NCI-H2107 treated with DMSO at 0.1 percent for 48 hours (cell line): ENCODE results near the gene MALSU1.

Experiments
- DNase-seq: peaks from one replicate; lab custom pipeline; 2025; ENCODE audit not compliant: unreplicated experiment; lab: John Stamatoyannopoulos, UW

The MALSU1 gene

DNA sequence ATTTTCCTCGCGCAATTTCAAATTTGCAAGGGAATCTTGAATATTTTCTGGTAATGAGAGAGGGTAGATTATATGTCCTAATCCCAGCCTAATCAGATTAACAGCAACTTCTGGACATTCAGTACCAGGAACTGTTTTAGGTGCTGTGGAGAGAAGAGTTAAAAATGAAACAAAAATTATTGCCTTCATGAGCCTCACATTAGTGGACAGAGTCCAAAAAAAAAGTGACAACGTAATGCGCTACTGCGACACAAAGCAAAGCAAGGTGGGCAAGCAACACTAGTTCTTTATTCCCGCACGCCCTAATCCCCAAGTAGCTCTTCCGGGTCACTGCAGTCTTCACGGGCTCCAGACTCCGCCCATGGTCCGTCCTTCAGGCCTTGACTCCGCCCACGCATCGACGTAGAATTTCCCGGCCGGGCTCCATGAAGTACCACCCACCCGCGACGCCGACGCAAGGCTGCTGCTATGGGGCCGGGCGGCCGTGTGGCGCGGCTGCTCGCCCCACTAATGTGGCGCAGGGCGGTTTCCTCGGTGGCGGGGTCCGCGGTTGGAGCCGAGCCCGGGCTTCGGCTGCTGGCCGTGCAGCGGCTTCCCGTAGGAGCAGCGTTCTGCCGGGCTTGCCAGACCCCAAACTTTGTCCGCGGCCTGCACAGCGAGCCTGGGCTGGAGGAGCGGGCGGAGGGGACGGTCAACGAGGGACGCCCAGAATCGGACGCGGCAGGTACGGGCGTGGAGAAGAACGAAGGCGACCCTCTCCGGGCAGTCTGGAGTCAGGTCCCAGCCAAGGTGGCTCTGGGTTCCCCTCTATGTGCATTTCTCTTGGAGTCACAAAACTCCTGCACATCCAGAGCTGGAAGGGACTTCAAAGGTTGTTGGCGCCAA lies at the start of gene MALSU1:
TSS of gene MALSU1 (plus strand) at position 455 of the 885 bp plus-strand sequence. CDS start at position 469, 14 bp downstream.
- DNase-seq: peak; percentile 96

- DNase-seq: no peak
Measured at GRCh38 chr7:23249486-23249885, 49.7 kb upstream of the MALSU1 start.

GRCh38 chr7:23254051-23254681 lies 45.0 kb upstream of the MALSU1 start:
- no peak for DNase-seq

DNA sequence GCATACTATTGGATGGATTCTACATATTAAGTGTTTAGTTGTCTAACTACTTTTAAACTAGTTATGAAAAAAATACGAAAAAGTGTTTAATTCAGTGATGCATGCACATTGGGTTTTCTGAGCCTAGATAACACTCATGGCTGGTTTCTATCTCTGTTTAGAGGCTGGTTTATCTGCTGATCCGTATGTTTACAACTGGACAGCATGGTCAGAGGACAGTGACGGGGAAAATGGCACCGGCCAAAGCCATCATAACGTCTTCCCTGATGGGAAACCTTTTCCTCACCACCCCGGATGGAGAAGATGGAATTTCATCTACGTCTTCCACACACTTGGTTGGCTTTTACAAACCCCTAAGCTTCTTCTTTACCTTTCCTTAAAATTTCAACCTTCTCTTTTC lies 42.4 kb upstream of the MALSU1 start:
- DNase-seq: no peak

- no peak for DNase-seq
Measured at GRCh38 chr7:23260371-23260770, 38.8 kb upstream of the MALSU1 start.

DNA sequence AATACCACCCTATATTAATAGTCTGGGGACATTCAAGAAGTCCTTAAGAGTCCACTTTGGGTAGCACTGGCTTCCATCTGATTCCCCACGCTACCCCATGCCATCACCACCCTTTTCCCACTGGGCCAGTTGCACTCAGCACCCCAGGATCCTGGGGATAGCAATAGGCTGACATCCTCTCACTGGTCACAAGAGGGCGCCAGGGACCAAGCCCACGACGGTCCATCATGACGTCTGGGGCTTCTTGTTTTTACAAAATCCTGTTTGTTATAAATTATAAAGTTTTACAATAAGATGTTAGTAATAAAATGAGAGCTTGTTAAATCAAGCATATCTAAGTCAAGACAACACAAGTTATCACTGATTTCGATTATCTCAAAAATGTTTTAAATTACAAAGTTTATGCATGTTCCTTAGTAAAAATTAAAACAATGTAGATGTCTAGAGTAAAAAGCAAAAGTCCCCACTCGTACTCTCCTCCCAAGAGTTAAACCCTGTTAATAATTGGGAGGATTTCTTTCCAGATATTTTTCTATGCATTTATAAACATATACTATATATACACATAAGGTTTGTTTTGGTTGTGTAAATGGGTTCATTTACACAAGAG lies 37.2 kb upstream of the MALSU1 start:
- peak; percentile 23 for DNase-seq

- DNase-seq: no peak
Measured at GRCh38 chr7:23264916-23265458, 34.2 kb upstream of the MALSU1 start.

DNA sequence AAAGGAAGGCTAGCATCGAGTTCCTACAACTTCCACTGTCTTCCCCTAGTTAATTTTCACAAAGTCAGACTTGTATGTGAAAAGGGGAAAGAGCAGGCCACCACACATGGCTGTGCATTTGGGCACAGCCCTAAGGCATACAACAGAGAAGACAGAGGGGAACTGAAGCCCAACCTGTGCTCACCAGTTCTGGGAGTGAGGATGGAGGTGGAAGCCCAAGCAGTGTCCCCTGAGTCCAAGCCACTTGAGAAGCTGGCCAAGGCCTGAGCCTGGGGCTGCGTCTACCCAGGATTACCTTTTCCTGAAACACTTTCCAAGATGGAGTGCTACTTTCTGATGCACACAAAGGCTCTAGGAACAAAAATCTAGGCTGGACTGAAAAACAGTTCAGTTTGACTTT lies 32.2 kb upstream of the MALSU1 start:
- DNase-seq: no peak

- no peak for DNase-seq
Measured at GRCh38 chr7:23267357-23267756, 31.8 kb upstream of the MALSU1 start.

- no peak for DNase-seq
Measured at GRCh38 chr7:23268167-23268566, 31.0 kb upstream of the MALSU1 start.

- no peak for DNase-seq
Measured at GRCh38 chr7:23268746-23269145, 30.4 kb upstream of the MALSU1 start.

- no peak for DNase-seq
Measured at GRCh38 chr7:23272275-23272674, 26.9 kb upstream of the MALSU1 start.

GRCh38 chr7:23273141-23273599 lies 26.0 kb upstream of the MALSU1 start:
- peak; percentile 93 for DNase-seq

GRCh38 chr7:23275912-23276311 lies 23.2 kb upstream of the MALSU1 start:
- peak; percentile 73 for DNase-seq

GRCh38 chr7:23276376-23276775 lies 22.8 kb upstream of the MALSU1 start:
- DNase-seq: no peak

DNA sequence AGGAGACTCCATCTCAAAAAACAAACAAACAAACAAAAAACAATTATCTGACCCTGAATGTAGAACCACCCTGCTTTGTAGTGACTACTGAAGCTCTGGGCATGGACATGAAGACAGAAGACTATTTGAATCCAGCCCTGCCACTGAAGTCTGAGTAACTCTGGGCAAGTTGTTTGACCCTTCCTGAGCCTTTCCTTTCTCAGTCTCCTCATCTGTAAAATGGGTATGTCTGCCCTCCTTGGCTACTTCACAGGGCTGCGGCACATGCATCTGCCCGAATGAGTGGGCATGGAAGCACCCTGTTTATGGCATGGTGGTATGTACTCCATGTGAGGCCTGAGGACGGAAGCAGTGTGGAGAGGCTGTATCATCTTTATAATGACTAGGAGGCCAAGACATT lies 22.2 kb upstream of the MALSU1 start:
- no peak for DNase-seq

GRCh38 chr7:23277359-23277989 lies 21.7 kb upstream of the MALSU1 start:
- peak; percentile 48 for DNase-seq

GRCh38 chr7:23279819-23280525 lies 19.2 kb upstream of the MALSU1 start:
- DNase-seq: no peak

GRCh38 chr7:23283086-23283485 lies 16.1 kb upstream of the MALSU1 start:
- DNase-seq: no peak

- no peak for DNase-seq
Measured at GRCh38 chr7:23284871-23285270, 14.3 kb upstream of the MALSU1 start.
